Measurements from ENCODE around the gene IKZF3.
"Not testable (repeated sequence)": the region's sequence is repeated elsewhere in the genome, so short reads cannot be mapped to it uniquely, and the experiment has no call there.

IKZF3 gene

GRCh38 chr17:39863918-39864746 lies at the start of gene IKZF3:
Gene IKZF3 (minus strand): TSS chr17:39864312. CDS start chr17:39864126, 186 bp downstream.
- H3K4me1 ChIP-seq (ENCODE audit: insufficient read depth, low read length), result no peaks in the 10 kb centered on the region
- no peaks in the 10 kb centered on the region for H3K36me3 ChIP-seq (ENCODE audit: insufficient read depth, low read length)
- H3K9me3 ChIP-seq (ENCODE audit: control insufficient read depth, insufficient read depth, low read length), result 0 out of 2 replicates have a peak, but pooled peaks cover 3% of the 10 kb centered on the region
- no peak within 1 kb of the TSS; the same call in 1 of the 2 replicates for H3K9ac ChIP-seq (ENCODE audit: low read depth, low read length)

- peaks cover 6% of the 10 kb centered on the region; the same call in 1 of the 2 replicates for H3K36me3 ChIP-seq (ENCODE audit: insufficient read depth, low read length)
Measured at GRCh38 chr17:39908789-39909352, 44.8 kb upstream of the IKZF3 start.

GRCh38 chr17:39904990-39905288 lies 40.8 kb upstream of the IKZF3 start:
- Histone ChIP-seq H3K4me1 (ENCODE audit: insufficient read depth, low read length) (no peaks in the 10 kb centered on the region), H3K9me3 (ENCODE audit: control insufficient read depth, insufficient read depth, low read length) (no peaks in the 10 kb centered on the region), H3K36me3 (ENCODE audit: insufficient read depth, low read length) (peaks cover 6% of the 10 kb centered on the region; the same call in 1 of the 2 replicates)

More at GRCh38 chr17:39908789-39909352, 44.8 kb upstream of the IKZF3 start:
- no peaks in the 10 kb centered on the region for H3K9me3 ChIP-seq (ENCODE audit: control insufficient read depth, insufficient read depth, low read length)
- no peaks in the 10 kb centered on the region for H3K4me1 ChIP-seq (ENCODE audit: insufficient read depth, low read length)
- no peak overlapping the region for H3K9ac ChIP-seq (ENCODE audit: low read depth, low read length)

GRCh38 chr17:39903158-39903884 lies 39.2 kb upstream of the IKZF3 start:
- Histone ChIP-seq H3K36me3 (ENCODE audit: insufficient read depth, low read length) (0 out of 2 replicates have a peak, but pooled peaks cover 2% of the 10 kb centered on the region), H3K4me1 (ENCODE audit: insufficient read depth, low read length) (no peaks in the 10 kb centered on the region), H3K9ac (ENCODE audit: low read depth, low read length) (no peak overlapping the region), H3K9me3 (ENCODE audit: control insufficient read depth, insufficient read depth, low read length) (no peaks in the 10 kb centered on the region)

More at GRCh38 chr17:39904990-39905288, 40.8 kb upstream of the IKZF3 start:
- no peak overlapping the region for H3K9ac ChIP-seq (ENCODE audit: low read depth, low read length)

GRCh38 chr17:39902027-39902426 lies 37.9 kb upstream of the IKZF3 start:
- H3K9ac ChIP-seq (ENCODE audit: low read depth, low read length); H3K4me1 ChIP-seq (ENCODE audit: insufficient read depth, low read length); H3K9me3 ChIP-seq (ENCODE audit: control insufficient read depth, insufficient read depth, low read length); H3K36me3 ChIP-seq (ENCODE audit: insufficient read depth, low read length): not testable (repeated sequence)

GRCh38 chr17:39899215-39899614 lies 35.1 kb upstream of the IKZF3 start:
- no peaks in the 10 kb centered on the region for H3K9me3 ChIP-seq (ENCODE audit: control insufficient read depth, insufficient read depth, low read length)
- H3K36me3 ChIP-seq (ENCODE audit: insufficient read depth, low read length), result no peaks in the 10 kb centered on the region
- no peaks in the 10 kb centered on the region for H3K4me1 ChIP-seq (ENCODE audit: insufficient read depth, low read length)
- no peak overlapping the region for H3K9ac ChIP-seq (ENCODE audit: low read depth, low read length)

GRCh38 chr17:39898088-39898487 lies 34.0 kb upstream of the IKZF3 start:
- H3K36me3 ChIP-seq (ENCODE audit: insufficient read depth, low read length), result no peaks in the 10 kb centered on the region
- H3K4me1 ChIP-seq (ENCODE audit: insufficient read depth, low read length), result no peaks in the 10 kb centered on the region
- no peak overlapping the region for H3K9ac ChIP-seq (ENCODE audit: low read depth, low read length)
- H3K9me3 ChIP-seq (ENCODE audit: control insufficient read depth, insufficient read depth, low read length), result no peaks in the 10 kb centered on the region

GRCh38 chr17:39894681-39895376 lies 30.7 kb upstream of the IKZF3 start:
- no peaks in the 10 kb centered on the region for H3K36me3 ChIP-seq (ENCODE audit: insufficient read depth, low read length)
- H3K4me1 ChIP-seq (ENCODE audit: insufficient read depth, low read length), result no peaks in the 10 kb centered on the region
- H3K9ac ChIP-seq (ENCODE audit: low read depth, low read length), result no peak overlapping the region
- no peaks in the 10 kb centered on the region for H3K9me3 ChIP-seq (ENCODE audit: control insufficient read depth, insufficient read depth, low read length)

- Histone ChIP-seq H3K36me3 (ENCODE audit: insufficient read depth, low read length) (no peaks in the 10 kb centered on the region), H3K9ac (ENCODE audit: low read depth, low read length) (no peak overlapping the region), H3K9me3 (ENCODE audit: control insufficient read depth, insufficient read depth, low read length) (no peaks in the 10 kb centered on the region), H3K4me1 (ENCODE audit: insufficient read depth, low read length) (no peaks in the 10 kb centered on the region)
Measured at GRCh38 chr17:39889200-39889599, 25.1 kb upstream of the IKZF3 start.

- Histone ChIP-seq H3K9ac (ENCODE audit: low read depth, low read length) (no peak overlapping the region), H3K9me3 (ENCODE audit: control insufficient read depth, insufficient read depth, low read length) (no peaks in the 10 kb centered on the region), H3K36me3 (ENCODE audit: insufficient read depth, low read length) (no peaks in the 10 kb centered on the region)
Measured at GRCh38 chr17:39887078-39887477, 23.0 kb upstream of the IKZF3 start.

GRCh38 chr17:39886102-39886501 lies 22.0 kb upstream of the IKZF3 start:
- not testable (repeated sequence) for H3K9me3 ChIP-seq (ENCODE audit: control insufficient read depth, insufficient read depth, low read length); H3K4me1 ChIP-seq (ENCODE audit: insufficient read depth, low read length); H3K36me3 ChIP-seq (ENCODE audit: insufficient read depth, low read length); H3K9ac ChIP-seq (ENCODE audit: low read depth, low read length)

More at GRCh38 chr17:39887078-39887477, 23.0 kb upstream of the IKZF3 start:
- no peaks in the 10 kb centered on the region for H3K4me1 ChIP-seq (ENCODE audit: insufficient read depth, low read length)

GRCh38 chr17:39872751-39873150 lies 8.6 kb upstream of the IKZF3 start:
- no peaks in the 10 kb centered on the region for H3K9me3 ChIP-seq (ENCODE audit: control insufficient read depth, insufficient read depth, low read length)
- no peaks in the 10 kb centered on the region for H3K36me3 ChIP-seq (ENCODE audit: insufficient read depth, low read length)
- no peaks in the 10 kb centered on the region for H3K4me1 ChIP-seq (ENCODE audit: insufficient read depth, low read length)
- H3K9ac ChIP-seq (ENCODE audit: low read depth, low read length), result no peak overlapping the region

GRCh38 chr17:39871801-39872200 lies 7.7 kb upstream of the IKZF3 start:
- Histone ChIP-seq H3K36me3 (ENCODE audit: insufficient read depth, low read length) (no peaks in the 10 kb centered on the region), H3K4me1 (ENCODE audit: insufficient read depth, low read length) (no peaks in the 10 kb centered on the region), H3K9me3 (ENCODE audit: control insufficient read depth, insufficient read depth, low read length) (no peaks in the 10 kb centered on the region), H3K9ac (ENCODE audit: low read depth, low read length) (no peak overlapping the region)

- Histone ChIP-seq H3K4me1 (ENCODE audit: insufficient read depth, low read length) (no peaks in the 10 kb centered on the region), H3K9me3 (ENCODE audit: control insufficient read depth, insufficient read depth, low read length) (no peaks in the 10 kb centered on the region), H3K36me3 (ENCODE audit: insufficient read depth, low read length) (no peaks in the 10 kb centered on the region), H3K9ac (ENCODE audit: low read depth, low read length) (no peak overlapping the region)
Measured at GRCh38 chr17:39870776-39871175, 6.7 kb upstream of the IKZF3 start.
